ENCODE results near the gene PTPRD. TPM values are rescaled to one million over a fixed set of nuclear protein-coding genes. Genes with fewer than 3 reads are reported as not detected.
"Not testable (repeated sequence)": the region's sequence is repeated elsewhere in the genome, so short reads cannot be mapped to it uniquely, and the experiment has no call there.

The PTPRD gene
- total RNA-seq, 1 donor from 2014 or later = 139 TPM

DNA sequence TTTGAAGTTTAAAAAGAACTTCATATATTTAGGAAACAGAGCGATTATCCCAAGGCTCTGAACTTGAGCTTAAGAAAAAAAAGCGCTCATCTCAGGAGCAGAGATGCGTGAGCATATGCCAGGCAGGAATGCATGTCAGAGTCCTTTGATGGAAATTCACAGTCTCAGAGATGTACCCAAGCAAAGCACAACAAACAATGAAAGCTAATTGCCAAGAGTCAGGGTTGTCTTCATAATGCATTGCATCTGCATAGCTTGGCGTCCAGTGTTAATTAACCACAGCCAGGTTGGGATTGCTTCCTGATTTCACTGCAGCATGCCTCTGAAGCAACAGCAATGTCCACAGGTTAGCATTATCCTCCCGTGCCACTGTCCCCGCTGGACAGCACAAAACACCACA lies 1906.3 kb downstream of the PTPRD start:
- H3K36me3 Mint-ChIP-seq (ENCODE audit: low read depth) = peaks cover 6% of the 10 kb centered on the region
- no peak overlapping the region for H3K27ac Mint-ChIP-seq (ENCODE audit: unreplicated experiment)
- H3K4me3 Mint-ChIP-seq = no peak overlapping the region
- no peaks in the 10 kb centered on the region for H3K9me3 Mint-ChIP-seq
- TF ChIP-seq, protein P1, sequence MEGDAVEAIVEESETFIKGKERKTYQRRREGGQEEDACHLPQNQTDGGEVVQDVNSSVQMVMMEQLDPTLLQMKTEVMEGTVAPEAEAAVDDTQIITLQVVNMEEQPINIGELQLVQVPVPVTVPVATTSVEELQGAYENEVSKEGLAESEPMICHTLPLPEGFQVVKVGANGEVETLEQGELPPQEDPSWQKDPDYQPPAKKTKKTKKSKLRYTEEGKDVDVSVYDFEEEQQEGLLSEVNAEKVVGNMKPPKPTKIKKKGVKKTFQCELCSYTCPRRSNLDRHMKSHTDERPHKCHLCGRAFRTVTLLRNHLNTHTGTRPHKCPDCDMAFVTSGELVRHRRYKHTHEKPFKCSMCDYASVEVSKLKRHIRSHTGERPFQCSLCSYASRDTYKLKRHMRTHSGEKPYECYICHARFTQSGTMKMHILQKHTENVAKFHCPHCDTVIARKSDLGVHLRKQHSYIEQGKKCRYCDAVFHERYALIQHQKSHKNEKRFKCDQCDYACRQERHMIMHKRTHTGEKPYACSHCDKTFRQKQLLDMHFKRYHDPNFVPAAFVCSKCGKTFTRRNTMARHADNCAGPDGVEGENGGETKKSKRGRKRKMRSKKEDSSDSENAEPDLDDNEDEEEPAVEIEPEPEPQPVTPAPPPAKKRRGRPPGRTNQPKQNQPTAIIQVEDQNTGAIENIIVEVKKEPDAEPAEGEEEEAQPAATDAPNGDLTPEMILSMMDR (conservative IDR thresholded peaks at IDR 0.05) = no peak
- no peaks in the 10 kb centered on the region for H3K27me3 Mint-ChIP-seq (ENCODE audit: low read depth)
- peaks cover 10% of the 10 kb centered on the region for H3K4me1 Mint-ChIP-seq
- no peak for DNase-seq (ENCODE audit: low read depth, low spot score)

DNA sequence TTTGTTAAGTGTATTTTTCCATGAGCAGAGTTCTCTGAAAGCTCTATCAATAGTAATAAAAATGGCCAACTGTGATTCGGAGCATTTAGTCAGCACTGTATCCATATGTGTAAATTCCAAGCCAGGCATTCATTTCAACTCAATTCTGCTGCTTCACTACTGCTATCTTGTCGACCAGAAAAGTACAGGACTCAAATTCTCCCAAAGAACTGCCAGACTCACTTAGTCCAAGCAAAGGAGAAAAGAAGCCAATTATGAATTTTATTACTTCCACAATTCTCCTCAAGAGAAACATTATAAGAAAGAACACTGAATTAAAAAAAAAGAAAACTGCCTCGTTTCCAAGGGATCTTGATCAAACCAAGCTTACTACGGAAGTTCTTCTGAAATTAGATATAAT lies 1906.9 kb downstream of the PTPRD start:
- DNase-seq (ENCODE audit: low read depth, low spot score) = no peak
- Mint-ChIP-seq H3K4me1 (peaks cover 10% of the 10 kb centered on the region), H3K27ac (ENCODE audit: unreplicated experiment) (no peak overlapping the region), H3K36me3 (ENCODE audit: low read depth) (peaks cover 6% of the 10 kb centered on the region), H3K4me3 (no peak overlapping the region), H3K9me3 (no peaks in the 10 kb centered on the region), H3K27me3 (ENCODE audit: low read depth) (no peaks in the 10 kb centered on the region)
- TF ChIP-seq, protein P1 (conservative IDR thresholded peaks at IDR 0.05) = no peak

DNA sequence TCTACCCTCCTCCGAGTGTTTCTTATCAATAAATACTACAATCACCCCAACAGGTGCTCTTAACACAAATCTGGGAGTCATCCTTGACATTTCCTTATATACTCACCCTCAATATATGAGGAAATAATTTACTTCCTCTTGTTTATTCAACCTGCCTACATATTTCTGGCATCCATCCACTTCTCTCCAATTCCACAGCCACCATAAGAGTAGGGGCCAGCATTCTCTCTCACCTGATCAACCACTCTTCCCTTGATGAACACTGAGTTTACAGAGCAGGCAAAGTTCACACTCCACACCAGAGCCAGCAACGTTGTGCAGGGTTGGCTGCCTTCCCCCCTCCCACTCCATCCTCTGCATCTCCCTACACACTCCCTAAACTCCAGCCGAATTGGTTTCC lies 1908.9 kb downstream of the PTPRD start:
- H3K27me3 Mint-ChIP-seq (ENCODE audit: low read depth) = no peaks in the 10 kb centered on the region
- no peak overlapping the region for H3K27ac Mint-ChIP-seq (ENCODE audit: unreplicated experiment)

DNA sequence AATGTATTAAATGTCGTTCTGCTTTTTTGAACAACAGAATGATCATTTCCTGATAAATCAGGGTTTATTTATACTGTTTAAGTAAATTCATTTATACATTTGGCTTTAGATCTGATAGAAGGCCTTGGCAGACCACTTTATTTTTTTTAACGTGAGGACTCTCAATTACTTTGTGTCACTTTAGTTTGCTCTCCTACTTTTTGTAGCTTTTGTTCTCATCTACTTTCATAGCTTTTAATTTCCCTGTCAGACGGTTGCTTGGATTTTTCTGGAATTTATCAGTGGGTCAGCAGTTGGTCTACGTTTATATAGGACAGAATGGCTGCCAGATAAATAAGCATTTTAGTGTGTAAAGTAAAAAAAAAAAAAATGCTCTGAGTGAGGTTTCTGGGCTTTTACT lies 1910.9 kb downstream of the PTPRD start:
- TF ChIP-seq, protein P1 (conservative IDR thresholded peaks at IDR 0.05) = no peak
- Mint-ChIP-seq H3K36me3 (ENCODE audit: low read depth) (peaks cover 6% of the 10 kb centered on the region), H3K4me3 (no peak overlapping the region), H3K9me3 (no peaks in the 10 kb centered on the region), H3K4me1 (peaks cover 7% of the 10 kb centered on the region), H3K27me3 (ENCODE audit: low read depth) (no peaks in the 10 kb centered on the region), H3K27ac (ENCODE audit: unreplicated experiment) (no peak overlapping the region)
- DNase-seq (ENCODE audit: low read depth, low spot score) = no peak

More for the DNA sequence above, 1908.9 kb downstream of the PTPRD start:
- H3K36me3 Mint-ChIP-seq (ENCODE audit: low read depth) = peaks cover 6% of the 10 kb centered on the region
- no peak overlapping the region for H3K4me3 Mint-ChIP-seq
- H3K9me3 Mint-ChIP-seq = no peaks in the 10 kb centered on the region
- TF ChIP-seq, protein P1 (conservative IDR thresholded peaks at IDR 0.05) = no peak
- no peak for DNase-seq (ENCODE audit: low read depth, low spot score)
- peaks cover 10% of the 10 kb centered on the region for H3K4me1 Mint-ChIP-seq

DNA sequence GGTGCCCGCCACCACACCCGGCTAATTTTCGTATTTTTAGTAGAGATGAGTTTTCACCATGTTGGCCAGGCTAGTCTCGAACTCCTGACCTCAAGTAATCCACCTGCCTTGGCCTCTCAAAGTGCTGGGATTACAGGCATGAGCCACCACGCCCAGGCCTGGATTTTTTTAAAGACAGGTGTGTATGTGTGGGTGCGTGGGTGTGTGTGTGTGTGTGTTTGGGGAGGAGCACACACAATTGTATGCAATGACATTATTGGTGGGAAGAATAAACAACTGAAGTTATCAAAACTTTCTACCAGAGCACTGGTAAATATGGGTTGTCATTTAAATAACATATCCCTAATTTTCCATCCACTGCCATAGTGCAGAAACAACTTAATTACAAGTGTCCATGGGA lies 1915.2 kb downstream of the PTPRD start:
- H3K9me3 Mint-ChIP-seq; H3K4me3 Mint-ChIP-seq; H3K36me3 Mint-ChIP-seq (ENCODE audit: low read depth); H3K27me3 Mint-ChIP-seq (ENCODE audit: low read depth); DNase-seq (ENCODE audit: low read depth, low spot score); H3K27ac Mint-ChIP-seq (ENCODE audit: unreplicated experiment): not testable (repeated sequence)
- peaks cover 12% of the 10 kb centered on the region for H3K4me1 Mint-ChIP-seq

DNA sequence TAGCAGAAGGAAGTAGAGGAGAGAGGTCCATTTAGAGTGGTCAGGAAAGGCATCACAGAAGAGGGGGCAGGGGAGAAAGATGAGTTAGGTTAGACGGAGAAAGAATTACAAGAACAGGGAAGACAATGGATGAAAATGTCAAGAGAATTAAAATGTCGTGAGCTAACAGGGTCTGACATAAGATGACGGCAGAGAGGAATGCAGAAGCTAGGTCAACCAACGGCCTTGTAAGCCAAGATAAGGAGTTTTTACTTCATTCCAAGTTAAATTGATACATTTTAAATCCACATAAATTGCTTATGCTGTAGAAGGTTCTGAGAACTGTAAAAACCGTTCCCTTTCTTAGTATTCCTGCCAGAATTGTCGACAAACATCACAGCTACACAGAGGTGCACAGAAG lies 1916.3 kb downstream of the PTPRD start:
- no peak overlapping the region for H3K4me3 Mint-ChIP-seq
- H3K4me1 Mint-ChIP-seq = peaks cover 12% of the 10 kb centered on the region
- TF ChIP-seq, protein P1 (conservative IDR thresholded peaks at IDR 0.05) = no peak
- peaks cover 9% of the 10 kb centered on the region for H3K36me3 Mint-ChIP-seq (ENCODE audit: low read depth)
- no peak overlapping the region for H3K27ac Mint-ChIP-seq (ENCODE audit: unreplicated experiment)
- no peak for DNase-seq (ENCODE audit: low read depth, low spot score)
- H3K27me3 Mint-ChIP-seq (ENCODE audit: low read depth) = no peaks in the 10 kb centered on the region
- peaks cover 3% of the 10 kb centered on the region for H3K9me3 Mint-ChIP-seq

Measured in neural crest cell (in vitro differentiated cells).